ENCODE results near the gene PRUNE2. TPM values are rescaled to one million over a fixed set of nuclear protein-coding genes. Genes with fewer than 3 reads are reported as not detected.

PRUNE2 gene
- total and polyA plus RNA-seq, 7 experiments from 2014 or later, result 0.78 to 1.6 TPM; not detected in 5

- intact Hi-C loops (cut with micrococcal nuclease), result no loop called here
- CTCF ChIA-PET, result no interaction called here
- H3K4me1 ChIP-seq (ENCODE audit: control insufficient read depth in 2 of 2, insufficient read depth in 2 of 2, low read length in 2 of 2), result no peaks in the 10 kb centered on the region
- DNase-seq (no peak), ATAC-seq (no peak)
- H3K36me3 ChIP-seq (ENCODE audit: control insufficient read depth in 2 of 3, insufficient read depth in 3 of 3, low read length in 3 of 3), result no peaks in the 10 kb centered on the region
- Mint-ChIP-seq H3K4me3 (no peak overlapping the region), H3K9me3 (peaks cover 0 to 8% (median 2%) of the 10 kb centered on the region in 11 donors), H3K4me1 (no peaks in the 10 kb centered on the region), H3K36me3 (peaks cover 0 to 4% (median 0%) of the 10 kb centered on the region in 5 donors), H3K27ac (no peak overlapping the region), H3K27me3 (peaks cover 0 to 13% (median 1%) of the 10 kb centered on the region in 5 donors)
- no peaks in the 10 kb centered on the region for H3K27me3 ChIP-seq (ENCODE audit: control insufficient read depth in 2 of 2, insufficient read depth in 2 of 2, low read length in 2 of 2)
- POLR2A ChIA-PET, result no interaction called here
- H3K4me3 ChIP-seq (ENCODE audit: low read length), result no peak overlapping the region
- H3K27ac ChIP-seq (ENCODE audit: low read depth, low read length), result no peak overlapping the region
- H3K9me3 ChIP-seq (ENCODE audit: control insufficient read depth in 2 of 3, low read length in 3 of 3), result no peaks in the 10 kb centered on the region
Observed at GRCh38 chr9:76932265-76932664, 26.4 kb upstream of the PRUNE2 start.

GRCh38 chr9:76927540-76928240, 21.8 kb upstream of the PRUNE2 start:
- Mint-ChIP-seq H3K27me3 (peaks cover 0 to 17% (median 9%) of the 10 kb centered on the region in 5 donors), H3K4me1 (no peaks in the 10 kb centered on the region), H3K27ac (no peak overlapping the region), H3K9me3 (peaks cover 0 to 8% (median 2%) of the 10 kb centered on the region in 11 donors), H3K36me3 (peaks cover 0 to 5% (median 0%) of the 10 kb centered on the region in 5 donors), H3K4me3 (no peak overlapping the region)
- H3K4me3 ChIP-seq (ENCODE audit: low read length), result no peak overlapping the region
- POLR2A ChIA-PET, result no interaction called here
- intact Hi-C loops (cut with micrococcal nuclease), result no loop called here
- H3K4me1 ChIP-seq (ENCODE audit: control insufficient read depth in 2 of 2, insufficient read depth in 2 of 2, low read length in 2 of 2), result no peaks in the 10 kb centered on the region
- CTCF ChIA-PET, result no interaction called here
- no peaks in the 10 kb centered on the region for H3K27me3 ChIP-seq (ENCODE audit: control insufficient read depth in 2 of 2, insufficient read depth in 2 of 2, low read length in 2 of 2)
- H3K9me3 ChIP-seq (ENCODE audit: control insufficient read depth in 2 of 3, low read length in 3 of 3), result no peaks in the 10 kb centered on the region
- ATAC-seq (no peak), DNase-seq (no peak)
- H3K36me3 ChIP-seq (ENCODE audit: control insufficient read depth in 2 of 3, insufficient read depth in 3 of 3, low read length in 3 of 3), result no peaks in the 10 kb centered on the region
- H3K27ac ChIP-seq (ENCODE audit: low read depth, low read length), result no peak overlapping the region

GRCh38 chr9:76926846-76927245, 20.9 kb upstream of the PRUNE2 start:
- H3K9me3 ChIP-seq (ENCODE audit: control insufficient read depth in 2 of 3, low read length in 3 of 3), result no peaks in the 10 kb centered on the region

GRCh38 chr9:76926324-76926741, 20.4 kb upstream of the PRUNE2 start:
- CTCF ChIA-PET, result interaction anchor here (0.5 kb wide), 1 partner anchor 330 kb away, joined by 4 read pairs; no protein-coding TSS in a partner anchor
- Mint-ChIP-seq H3K36me3 (peaks cover 0 to 5% (median 0%) of the 10 kb centered on the region in 5 donors), H3K9me3 (peaks cover 0 to 7% (median 0%) of the 10 kb centered on the region in 11 donors), H3K27ac (no peak overlapping the region), H3K27me3 (peaks cover 0 to 12% (median 9%) of the 10 kb centered on the region in 5 donors), H3K4me1 (no peaks in the 10 kb centered on the region), H3K4me3 (no peak overlapping the region)
- Histone ChIP-seq H3K9me3 (ENCODE audit: control insufficient read depth in 2 of 3, low read length in 3 of 3) (no peaks in the 10 kb centered on the region), H3K4me3 (ENCODE audit: low read length) (no peak overlapping the region), H3K36me3 (ENCODE audit: control insufficient read depth in 2 of 3, insufficient read depth in 3 of 3, low read length in 3 of 3) (no peaks in the 10 kb centered on the region), H3K27ac (ENCODE audit: low read depth, low read length) (no peak overlapping the region), H3K4me1 (ENCODE audit: control insufficient read depth in 2 of 2, insufficient read depth in 2 of 2, low read length in 2 of 2) (no peaks in the 10 kb centered on the region), H3K27me3 (ENCODE audit: control insufficient read depth in 2 of 2, insufficient read depth in 2 of 2, low read length in 2 of 2) (no peaks in the 10 kb centered on the region)
- intact Hi-C loops (cut with micrococcal nuclease), result no loop called here
- POLR2A ChIA-PET, result no interaction called here
- DNase-seq (no peak), ATAC-seq (no peak)

More at GRCh38 chr9:76926846-76927245, 20.9 kb upstream of the PRUNE2 start:
- no peak overlapping the region for H3K4me3 ChIP-seq (ENCODE audit: low read length)
- no peak for ATAC-seq
- ChIA-PET CTCF (no interaction called here), POLR2A (no interaction called here)
- no peak overlapping the region for H3K4me3 Mint-ChIP-seq
- no peaks in the 10 kb centered on the region for H3K36me3 ChIP-seq (ENCODE audit: control insufficient read depth in 2 of 3, insufficient read depth in 3 of 3, low read length in 3 of 3)
- H3K4me1 Mint-ChIP-seq, result no peaks in the 10 kb centered on the region
- H3K27ac Mint-ChIP-seq, result no peak overlapping the region
- H3K27ac ChIP-seq (ENCODE audit: low read depth, low read length), result no peak overlapping the region
- intact Hi-C loops (cut with micrococcal nuclease), result no loop called here
- no peaks in the 10 kb centered on the region for H3K27me3 ChIP-seq (ENCODE audit: control insufficient read depth in 2 of 2, insufficient read depth in 2 of 2, low read length in 2 of 2)
- peaks cover 0 to 5% (median 0%) of the 10 kb centered on the region in 5 donors for H3K36me3 Mint-ChIP-seq
- H3K9me3 Mint-ChIP-seq, result peaks cover 0 to 5% (median 2%) of the 10 kb centered on the region in 11 donors
- DNase-seq, result no peak
- no peaks in the 10 kb centered on the region for H3K4me1 ChIP-seq (ENCODE audit: control insufficient read depth in 2 of 2, insufficient read depth in 2 of 2, low read length in 2 of 2)
- peaks cover 0 to 12% (median 9%) of the 10 kb centered on the region in 5 donors for H3K27me3 Mint-ChIP-seq

DNA sequence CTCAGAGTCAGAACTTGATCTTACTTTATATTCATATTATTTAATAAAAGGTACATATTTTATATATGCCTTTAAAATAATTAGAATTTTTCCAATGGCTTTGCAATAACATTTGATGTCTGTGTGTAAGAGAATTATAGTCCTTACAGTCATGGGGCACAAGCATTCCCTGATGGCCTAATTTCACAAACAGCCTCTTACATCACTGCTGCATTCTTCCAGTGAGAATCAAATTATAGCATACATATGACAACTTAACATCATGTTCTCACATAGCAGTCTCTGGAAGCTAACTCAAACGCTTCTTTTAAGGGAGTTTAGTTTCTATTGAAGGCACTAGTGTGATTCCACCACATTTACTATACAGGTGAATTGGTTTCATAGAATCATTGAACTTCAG, 15.3 kb upstream of the PRUNE2 start:
- intact Hi-C loops (cut with micrococcal nuclease), result no loop called here
- Mint-ChIP-seq H3K4me1 (no peaks in the 10 kb centered on the region), H3K27ac (no peak overlapping the region)

DNA sequence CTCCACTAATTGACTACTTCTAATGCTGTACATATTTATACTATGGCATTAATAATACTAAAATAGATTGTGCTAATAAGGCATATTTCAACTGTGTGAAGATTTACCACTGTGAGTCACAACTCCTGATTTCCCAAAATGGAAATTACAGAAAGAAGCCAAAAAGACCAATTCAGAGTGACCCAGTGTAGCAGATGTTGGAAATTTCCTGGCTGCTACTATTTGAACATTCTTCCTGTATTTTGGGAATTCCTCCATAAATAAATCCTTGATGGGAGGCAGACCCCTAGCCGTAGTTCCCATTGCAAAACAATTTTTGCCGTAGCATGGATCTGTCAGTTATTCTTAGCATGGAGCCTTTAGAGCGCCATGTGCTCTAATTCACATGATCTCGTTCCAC, 11.4 kb upstream of the PRUNE2 start:
- Histone ChIP-seq H3K36me3 (ENCODE audit: control insufficient read depth in 2 of 3, insufficient read depth in 3 of 3, low read length in 3 of 3) (no peaks in the 10 kb centered on the region), H3K4me1 (ENCODE audit: control insufficient read depth in 2 of 2, insufficient read depth in 2 of 2, low read length in 2 of 2) (no peaks in the 10 kb centered on the region), H3K9me3 (ENCODE audit: control insufficient read depth in 2 of 3, low read length in 3 of 3) (no peaks in the 10 kb centered on the region), H3K27me3 (ENCODE audit: control insufficient read depth in 2 of 2, insufficient read depth in 2 of 2, low read length in 2 of 2) (no peaks in the 10 kb centered on the region), H3K27ac (ENCODE audit: low read depth, low read length) (no peak overlapping the region), H3K4me3 (ENCODE audit: low read length) (no peak overlapping the region)
- intact Hi-C loops (cut with micrococcal nuclease), result no loop called here
- DNase-seq (no peak), ATAC-seq (no peak)
- Mint-ChIP-seq H3K27ac (no peak overlapping the region), H3K27me3 (peaks cover 9 to 33% (median 21%) of the 10 kb centered on the region in 5 donors), H3K9me3 (peaks cover 0 to 7% (median 0%) of the 10 kb centered on the region in 11 donors), H3K4me1 (peaks cover 0 to 2% (median 0%) of the 10 kb centered on the region in 7 donors), H3K4me3 (no peak overlapping the region), H3K36me3 (no peaks in the 10 kb centered on the region)
- POLR2A ChIA-PET, result no interaction called here
- CTCF ChIA-PET, result no interaction called here

More for the DNA sequence above, 15.3 kb upstream of the PRUNE2 start:
- no peak overlapping the region for H3K4me3 ChIP-seq (ENCODE audit: low read length)
- DNase-seq (no peak), ATAC-seq (no peak)
- ChIA-PET POLR2A (no interaction called here), CTCF (no interaction called here)
- peaks cover 0 to 4% (median 0%) of the 10 kb centered on the region in 11 donors for H3K9me3 Mint-ChIP-seq
- H3K9me3 ChIP-seq (ENCODE audit: control insufficient read depth in 2 of 3, low read length in 3 of 3), result no peaks in the 10 kb centered on the region
- H3K36me3 Mint-ChIP-seq, result no peaks in the 10 kb centered on the region
- H3K36me3 ChIP-seq (ENCODE audit: control insufficient read depth in 2 of 3, insufficient read depth in 3 of 3, low read length in 3 of 3), result no peaks in the 10 kb centered on the region
- no peak overlapping the region for H3K4me3 Mint-ChIP-seq
- H3K27me3 Mint-ChIP-seq, result peaks cover 6 to 15% (median 13%) of the 10 kb centered on the region in 5 donors
- H3K27ac ChIP-seq (ENCODE audit: low read depth, low read length), result no peak overlapping the region
- H3K4me1 ChIP-seq (ENCODE audit: control insufficient read depth in 2 of 2, insufficient read depth in 2 of 2, low read length in 2 of 2), result no peaks in the 10 kb centered on the region
- H3K27me3 ChIP-seq (ENCODE audit: control insufficient read depth in 2 of 2, insufficient read depth in 2 of 2, low read length in 2 of 2), result no peaks in the 10 kb centered on the region

DNA sequence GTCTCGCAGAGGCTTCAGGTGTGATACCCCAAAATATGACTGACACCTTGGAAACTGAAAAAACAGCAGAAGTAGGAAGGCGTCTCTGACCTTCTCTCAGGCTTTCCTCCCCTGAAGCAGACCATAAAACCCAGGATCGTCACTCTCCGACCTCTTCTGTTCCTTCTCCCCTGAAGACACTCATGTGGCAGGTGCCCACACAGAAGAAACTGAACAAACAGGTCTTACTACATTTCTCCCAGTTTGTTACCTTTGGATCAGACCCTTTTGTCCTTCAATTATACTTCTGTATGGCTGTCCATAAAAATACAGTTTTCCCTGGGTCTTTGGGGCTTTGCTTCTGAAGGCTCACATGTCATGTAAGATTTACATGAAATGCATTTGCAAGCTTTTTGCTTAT, 10.3 kb upstream of the PRUNE2 start:
- no peak overlapping the region for H3K4me3 Mint-ChIP-seq
- peaks cover 0 to 4% (median 0%) of the 10 kb centered on the region in 11 donors for H3K9me3 Mint-ChIP-seq
- intact Hi-C loops (cut with micrococcal nuclease), result no loop called here
- Histone ChIP-seq H3K36me3 (ENCODE audit: control insufficient read depth in 2 of 3, insufficient read depth in 3 of 3, low read length in 3 of 3) (no peaks in the 10 kb centered on the region), H3K27me3 (ENCODE audit: control insufficient read depth in 2 of 2, insufficient read depth in 2 of 2, low read length in 2 of 2) (no peaks in the 10 kb centered on the region), H3K9me3 (ENCODE audit: control insufficient read depth in 2 of 3, low read length in 3 of 3) (no peaks in the 10 kb centered on the region), H3K4me3 (ENCODE audit: low read length) (no peak overlapping the region), H3K4me1 (ENCODE audit: control insufficient read depth in 2 of 2, insufficient read depth in 2 of 2, low read length in 2 of 2) (no peaks in the 10 kb centered on the region), H3K27ac (ENCODE audit: low read depth, low read length) (no peak overlapping the region)
- H3K27ac Mint-ChIP-seq, result no peak overlapping the region
- peaks cover 9 to 34% (median 25%) of the 10 kb centered on the region in 5 donors for H3K27me3 Mint-ChIP-seq
- ChIA-PET POLR2A (no interaction called here), CTCF (no interaction called here)
- ATAC-seq (no peak), DNase-seq (no peak)
- peaks cover 0 to 2% (median 0%) of the 10 kb centered on the region in 7 donors for H3K4me1 Mint-ChIP-seq
- no peaks in the 10 kb centered on the region for H3K36me3 Mint-ChIP-seq

Data from naive thymus-derived CD4-positive, alpha-beta T cell (primary cell).